Stimulated activated CD4-positive, alpha-beta T cell treated with anti-CD3 and anti-CD28 coated beads, Interleukin-4, amount 100 ng/mL, for 4 hours (primary cell): ENCODE results near the gene SIVA1.

Experiments
- DNase-seq, 2 experiments: peaks; one replicate each; pipeline ENCODE4 v3.0.0-alpha.2; 2020

Gene SIVA1

GRCh38 chr14:104771918-104772706, 19.2 kb downstream of the SIVA1 start:
- DNase-seq = no peak

DNA sequence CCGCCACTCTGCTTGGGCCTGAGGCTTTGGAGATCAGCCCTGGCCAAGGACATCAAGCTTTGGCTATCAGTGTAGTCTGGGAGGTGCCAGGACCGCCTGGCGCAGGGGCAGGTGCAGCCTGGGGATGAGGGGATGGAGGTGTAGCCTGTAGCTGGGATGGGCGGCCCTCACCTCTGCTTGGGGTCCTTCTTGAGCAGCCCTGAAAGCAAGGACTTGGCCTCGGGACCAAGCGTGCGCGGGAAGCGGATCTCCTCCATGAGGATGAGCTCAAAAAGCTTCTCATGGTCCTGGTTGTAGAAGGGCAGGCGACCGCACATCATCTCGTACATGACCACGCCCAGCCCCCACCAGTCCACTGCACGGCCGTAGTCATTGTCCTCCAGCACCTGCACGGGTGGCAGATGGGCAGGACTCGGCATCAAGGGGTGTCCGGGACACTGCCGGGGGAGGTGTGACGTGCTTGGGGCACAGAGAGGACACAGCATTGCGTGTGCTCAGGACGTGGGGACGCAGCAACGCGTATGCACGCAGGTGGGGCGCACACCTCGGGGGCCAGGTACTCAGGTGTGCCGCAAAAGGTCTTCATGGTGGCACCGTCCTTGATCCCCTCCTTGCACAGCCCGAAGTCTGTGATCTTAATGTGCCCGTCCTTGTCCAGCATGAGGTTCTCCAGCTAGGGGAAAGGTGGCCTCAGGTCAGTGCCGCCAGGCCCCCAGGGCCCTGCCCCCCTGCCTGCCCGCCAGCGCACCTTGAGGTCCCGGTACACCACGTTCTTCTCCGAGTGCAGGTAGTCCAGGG, 20.0 kb downstream of the SIVA1 start:
- no peak for DNase-seq

GRCh38 chr14:104773505-104774452, 20.8 kb downstream of the SIVA1 start:
- DNase-seq = no peak

GRCh38 chr14:104774453-104775072, 21.6 kb downstream of the SIVA1 start:
- DNase-seq = no peak

GRCh38 chr14:104775073-104775489, 22.1 kb downstream of the SIVA1 start:
- DNase-seq = no peak

DNA sequence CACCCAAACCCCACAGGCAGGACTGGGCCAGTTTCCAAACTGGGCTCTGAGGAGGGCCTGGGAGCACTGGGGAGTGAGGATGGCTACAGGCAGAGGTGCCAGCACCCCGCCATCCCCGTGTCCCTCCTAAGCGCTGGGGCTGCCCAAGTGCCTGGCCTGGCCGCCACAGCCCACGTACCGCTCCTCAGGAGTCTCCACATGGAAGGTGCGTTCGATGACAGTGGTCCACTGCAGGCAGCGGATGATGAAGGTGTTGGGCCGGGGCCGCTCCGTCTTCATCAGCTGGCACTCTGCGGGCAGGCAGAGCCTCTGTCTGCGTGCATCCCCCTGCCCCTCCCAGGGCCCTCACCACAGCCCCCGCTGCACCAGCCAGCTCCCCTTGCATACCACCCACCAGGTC, 23.5 kb downstream of the SIVA1 start:
- no peak for DNase-seq

- DNase-seq = no peak
These were observed 24.2 kb downstream of the SIVA1 start for GRCh38 chr14:104776961-104777807.

DNA sequence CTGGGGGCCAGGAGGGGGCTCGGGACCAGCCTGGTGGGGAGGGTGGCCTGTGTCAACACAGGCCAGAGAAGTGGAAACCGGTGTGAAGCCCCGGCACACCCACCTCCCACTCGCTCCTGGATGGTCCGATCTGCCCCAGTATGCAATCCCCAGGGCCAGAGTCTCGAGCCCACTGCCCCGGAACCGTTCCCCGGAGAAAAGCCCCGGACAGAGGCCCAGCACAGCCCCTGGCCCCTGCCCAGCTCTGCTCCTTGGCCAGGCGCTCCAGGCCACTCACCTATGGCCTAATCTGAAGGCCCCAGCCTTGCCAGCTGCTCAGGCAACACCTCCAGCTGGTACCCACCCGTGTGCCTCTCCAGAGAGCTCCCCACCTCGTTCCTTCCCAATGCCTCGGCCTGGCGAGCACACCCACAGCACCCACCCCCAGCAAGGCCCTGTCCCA, 24.9 kb downstream of the SIVA1 start:
- no peak for DNase-seq

GRCh38 chr14:104778694-104779331, 25.9 kb downstream of the SIVA1 start:
- no peak for DNase-seq

GRCh38 chr14:104779776-104780512, 27.0 kb downstream of the SIVA1 start:
- DNase-seq = no peak

DNA sequence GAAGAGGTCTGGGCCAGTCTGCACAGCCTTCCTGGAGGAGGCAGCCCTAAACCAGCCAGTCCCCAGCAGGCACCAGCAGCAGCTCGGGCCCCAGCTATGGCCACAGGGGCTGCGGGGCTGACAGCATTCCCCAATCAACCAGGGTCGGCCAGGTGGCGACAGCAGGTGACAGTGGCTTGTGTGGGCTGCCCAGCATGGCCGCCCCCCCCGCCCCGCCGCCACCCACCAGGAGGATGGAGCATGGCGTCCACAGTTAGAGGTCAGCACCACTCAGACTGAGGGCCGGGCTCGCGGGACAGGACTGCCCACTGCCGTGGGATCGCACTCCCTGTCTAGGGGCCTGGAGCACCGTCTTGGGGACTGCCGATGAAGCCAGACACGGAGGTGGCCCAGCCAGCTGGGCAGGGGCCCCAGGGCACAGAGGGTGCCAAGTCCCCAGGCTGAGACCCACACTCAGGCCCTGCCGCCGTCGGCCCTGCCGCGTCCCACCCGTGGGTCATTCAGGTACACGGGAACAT, 27.6 kb downstream of the SIVA1 start:
- DNase-seq = no peak

GRCh38 chr14:104781271-104782077, 28.5 kb downstream of the SIVA1 start:
- no peak for DNase-seq

- DNase-seq = no peak
These were observed 29.3 kb downstream of the SIVA1 start for GRCh38 chr14:104782086-104782807.

- DNase-seq = no peak
These were observed 29.8 kb downstream of the SIVA1 start for GRCh38 chr14:104782808-104783139.

GRCh38 chr14:104783484-104784217, 30.7 kb downstream of the SIVA1 start:
- DNase-seq = no peak

DNA sequence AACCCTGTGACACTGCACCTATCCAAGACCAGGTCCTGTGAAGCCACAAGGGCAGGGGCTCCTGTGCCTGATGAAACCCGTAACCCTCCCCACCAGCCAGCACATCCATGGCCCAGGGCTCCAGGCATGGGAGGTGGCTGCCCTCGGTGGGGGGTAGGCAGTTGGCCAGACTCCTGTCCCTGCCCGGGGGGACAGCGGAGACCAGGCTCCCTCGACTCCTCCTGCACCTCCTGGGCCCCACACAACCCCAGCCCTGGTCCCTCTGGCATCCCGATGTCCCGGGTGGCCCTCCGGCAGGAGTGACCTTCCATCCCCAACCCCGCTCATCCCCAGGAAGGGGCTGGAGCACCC, 31.2 kb downstream of the SIVA1 start:
- no peak for DNase-seq

GRCh38 chr14:104784846-104785707, 32.1 kb downstream of the SIVA1 start:
- DNase-seq = no peak
